Activated B cell treated with CpG ODN at 0.5 μM for 24 hours (primary cell): ENCODE data around the gene USF3. TPM values are rescaled to one million over a fixed set of nuclear protein-coding genes. Genes with fewer than 3 reads are reported as not detected.

Experiments
- ATAC-seq: fragments of 200-7000 bp; cut with Tn5 transposase; one replicate; pipeline ENCODE4 v1.10.0; 2021; ENCODE audit warnings: low read depth, mild to moderate bottlenecking, moderate library complexity
- CTCF ChIA-PET: fragments of 350-600 bp; sonication (Branson Sonifier 250); formaldehyde crosslinking; loops from one replicate; lab custom pipeline; 2021; ENCODE audit warnings: antibody characterized with exemption; lab: Charles Lee
- POLR2A ChIA-PET: fragments of 350-600 bp; sonication (Branson Sonifier 250); formaldehyde crosslinking; loops from one replicate; lab custom pipeline; 2021; ENCODE audit warnings: antibody characterized with exemption; lab: Charles Lee
- DNase-seq: peaks from one replicate; pipeline ENCODE4 v3.0.0; 2022
- H3K27ac Mint-ChIP-seq: one replicate; pipeline ENCODE4 v1.8.0; 2020; ENCODE audit warnings: mixed read lengths
- H3K27me3 Mint-ChIP-seq: one replicate; pipeline ENCODE4 v1.8.0; 2021; ENCODE audit warnings: mixed read lengths
- H3K36me3 Mint-ChIP-seq: one replicate; pipeline ENCODE4 v1.8.0; 2021; ENCODE audit warnings: low read depth, mixed read lengths
- H3K4me1 Mint-ChIP-seq: one replicate; pipeline ENCODE4 v1.8.0; 2021; ENCODE audit warnings: mixed read lengths
- H3K4me3 Mint-ChIP-seq: one replicate; pipeline ENCODE4 v1.8.0; 2020; ENCODE audit warnings: mild to moderate bottlenecking, mixed read lengths
- H3K9me3 Mint-ChIP-seq: one replicate; pipeline ENCODE4 v1.8.0; 2020; ENCODE audit warnings: mixed read lengths
- intact Hi-C: fragments of 100-400 bp; cut with micrococcal nuclease; formaldehyde crosslinking; loops from one replicate; pipeline ENCODE4 v1.15.1; 2024
- total RNA-seq: library from RNA; stranded (reverse); gene quantifications from 2 replicates; pipeline ENCODE4 v1.2.3, GENCODE V29; 2022
- TF ChIP-seq, protein P1 (sequence below): fragments of 200-600 bp; IDR thresholded peaks from one replicate; pipeline ENCODE4 v1.8.0; 2022; ENCODE audit warnings: antibody characterized with exemption, mild to moderate bottlenecking

Gene USF3
- total RNA-seq, 1 donor from 2014 or later, result 25.3 TPM

DNA sequence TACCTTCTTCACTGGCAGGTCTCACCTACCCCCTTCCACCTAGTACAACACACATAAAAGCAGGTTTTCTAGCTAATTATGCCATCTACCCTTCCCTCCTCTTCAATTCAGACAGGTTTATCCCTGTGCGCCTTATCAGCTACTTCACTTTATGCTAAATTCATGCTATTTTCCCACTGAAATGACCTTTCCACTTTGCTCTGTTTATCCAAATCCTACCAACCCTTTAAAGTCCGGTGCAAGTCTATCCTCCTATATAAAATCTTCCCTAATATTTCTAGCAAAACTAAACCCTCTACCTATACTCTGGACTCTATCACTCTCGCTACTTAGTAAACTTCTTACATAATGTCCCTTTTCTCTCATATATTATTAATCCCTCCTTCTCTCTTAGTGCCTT is 6.0 kb downstream of the USF3 start:
- ChIA-PET POLR2A (no interaction called here), CTCF (no interaction called here)
- intact Hi-C loops, result loop anchor here (10.0 kb wide), 1 partner anchor 1226 kb away; no protein-coding TSS in a partner anchor
- peaks cover 29% of the 10 kb centered on the region for H3K36me3 Mint-ChIP-seq
- ATAC-seq (no peak), DNase-seq (no peak)
- H3K9me3 Mint-ChIP-seq, result peaks cover 3% of the 10 kb centered on the region
- no peak overlapping the region for H3K27ac Mint-ChIP-seq
- peaks cover 39% of the 10 kb centered on the region for H3K4me1 Mint-ChIP-seq
- no peak overlapping the region for H3K4me3 Mint-ChIP-seq
- TF ChIP-seq, protein P1, sequence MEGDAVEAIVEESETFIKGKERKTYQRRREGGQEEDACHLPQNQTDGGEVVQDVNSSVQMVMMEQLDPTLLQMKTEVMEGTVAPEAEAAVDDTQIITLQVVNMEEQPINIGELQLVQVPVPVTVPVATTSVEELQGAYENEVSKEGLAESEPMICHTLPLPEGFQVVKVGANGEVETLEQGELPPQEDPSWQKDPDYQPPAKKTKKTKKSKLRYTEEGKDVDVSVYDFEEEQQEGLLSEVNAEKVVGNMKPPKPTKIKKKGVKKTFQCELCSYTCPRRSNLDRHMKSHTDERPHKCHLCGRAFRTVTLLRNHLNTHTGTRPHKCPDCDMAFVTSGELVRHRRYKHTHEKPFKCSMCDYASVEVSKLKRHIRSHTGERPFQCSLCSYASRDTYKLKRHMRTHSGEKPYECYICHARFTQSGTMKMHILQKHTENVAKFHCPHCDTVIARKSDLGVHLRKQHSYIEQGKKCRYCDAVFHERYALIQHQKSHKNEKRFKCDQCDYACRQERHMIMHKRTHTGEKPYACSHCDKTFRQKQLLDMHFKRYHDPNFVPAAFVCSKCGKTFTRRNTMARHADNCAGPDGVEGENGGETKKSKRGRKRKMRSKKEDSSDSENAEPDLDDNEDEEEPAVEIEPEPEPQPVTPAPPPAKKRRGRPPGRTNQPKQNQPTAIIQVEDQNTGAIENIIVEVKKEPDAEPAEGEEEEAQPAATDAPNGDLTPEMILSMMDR, result no peak
- no peaks in the 10 kb centered on the region for H3K27me3 Mint-ChIP-seq

DNA sequence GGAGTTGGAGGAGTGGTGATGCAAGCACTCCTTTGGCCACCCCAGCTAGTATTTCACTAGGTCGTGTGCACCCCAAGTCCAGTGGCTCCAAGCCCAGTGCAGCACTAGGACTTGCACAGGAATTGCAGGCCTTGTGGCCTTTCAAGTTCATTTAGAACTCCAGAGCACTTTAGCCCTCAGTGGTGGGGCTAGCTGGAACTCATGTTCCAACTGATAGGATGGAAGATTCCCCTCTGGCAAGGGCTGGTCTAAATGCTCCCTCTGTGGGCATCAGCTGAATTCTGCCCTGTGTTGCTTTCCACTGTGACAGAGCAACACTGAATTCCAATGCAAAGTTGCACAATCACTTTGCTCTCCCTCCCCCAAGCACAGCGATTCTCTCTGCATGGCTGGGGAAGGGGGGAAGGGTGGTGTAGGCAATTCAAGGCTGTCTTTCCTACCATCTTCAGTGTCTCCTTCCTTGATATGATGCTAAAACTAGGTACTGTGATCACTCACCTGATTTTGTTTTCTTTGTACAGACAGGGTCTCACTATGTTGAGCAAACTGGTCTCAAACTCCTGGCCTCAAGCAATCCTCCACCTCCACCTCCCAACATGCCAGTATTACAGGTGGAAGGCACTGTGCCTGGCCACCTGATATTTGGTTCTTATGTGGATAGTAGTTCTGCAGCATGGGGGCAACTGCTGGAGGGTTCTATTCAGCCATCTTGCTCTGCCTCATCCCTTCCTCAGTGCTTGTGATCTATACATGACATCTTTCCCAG is 10.3 kb downstream of the USF3 start:
- intact Hi-C loops, result no loop called here
- H3K27ac Mint-ChIP-seq, result no peak overlapping the region
- DNase-seq, result no peak
- ChIA-PET CTCF (interaction anchor here (2.0 kb wide), 1 partner anchor 11 kb away, joined by 4 read pairs; no protein-coding TSS in a partner anchor), POLR2A (interaction anchor here (0.6 to 2.2 kb wide), 3 partner anchors 10 to 1325 kb away, joined by 4 to 7 read pairs (median 6); partner anchors contain the start of gene USF3)
- TF ChIP-seq, protein P1, result no peak
- peaks cover 39% of the 10 kb centered on the region for H3K36me3 Mint-ChIP-seq
- no peak for ATAC-seq
- no peaks in the 10 kb centered on the region for H3K27me3 Mint-ChIP-seq
- no peak overlapping the region for H3K4me3 Mint-ChIP-seq
- peaks cover 26% of the 10 kb centered on the region for H3K4me1 Mint-ChIP-seq
- H3K9me3 Mint-ChIP-seq, result peaks cover 13% of the 10 kb centered on the region

DNA sequence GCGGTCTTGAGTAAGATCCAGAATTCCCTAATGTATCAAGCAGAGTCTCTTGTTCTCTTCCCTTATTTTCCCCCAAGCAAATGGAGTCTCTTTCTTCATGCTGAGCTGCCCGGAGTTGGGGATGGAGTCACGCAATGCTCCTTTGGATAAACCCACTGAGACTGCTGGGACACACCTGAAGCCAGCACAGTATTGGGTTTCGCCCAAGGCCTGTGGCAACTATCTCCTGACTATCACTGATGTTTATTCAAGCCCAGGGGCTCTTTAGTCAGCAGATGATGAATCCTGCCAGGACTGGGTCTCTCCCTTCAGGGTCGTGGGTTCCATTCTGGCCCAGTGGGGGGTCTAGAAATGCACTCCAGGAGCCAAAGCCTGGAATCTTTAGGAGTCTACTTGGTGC is 11.3 kb downstream of the USF3 start:
- H3K4me3 Mint-ChIP-seq, result no peak overlapping the region
- CTCF ChIA-PET, result interaction anchor here (2.0 kb wide), 1 partner anchor 10 kb away, joined by 4 read pairs; no protein-coding TSS in a partner anchor
- peaks cover 13% of the 10 kb centered on the region for H3K9me3 Mint-ChIP-seq
- peaks cover 40% of the 10 kb centered on the region for H3K36me3 Mint-ChIP-seq
- POLR2A ChIA-PET, result interaction anchor here (1.8 kb wide), 1 partner anchor 11 kb away, joined by 6 read pairs; the partner anchor contains the start of gene USF3
- no peak for DNase-seq
- TF ChIP-seq, protein P1, result no peak
- H3K27ac Mint-ChIP-seq, result no peak overlapping the region
- no peak for ATAC-seq
- peaks cover 26% of the 10 kb centered on the region for H3K4me1 Mint-ChIP-seq
- intact Hi-C loops, result no loop called here
- no peaks in the 10 kb centered on the region for H3K27me3 Mint-ChIP-seq

DNA sequence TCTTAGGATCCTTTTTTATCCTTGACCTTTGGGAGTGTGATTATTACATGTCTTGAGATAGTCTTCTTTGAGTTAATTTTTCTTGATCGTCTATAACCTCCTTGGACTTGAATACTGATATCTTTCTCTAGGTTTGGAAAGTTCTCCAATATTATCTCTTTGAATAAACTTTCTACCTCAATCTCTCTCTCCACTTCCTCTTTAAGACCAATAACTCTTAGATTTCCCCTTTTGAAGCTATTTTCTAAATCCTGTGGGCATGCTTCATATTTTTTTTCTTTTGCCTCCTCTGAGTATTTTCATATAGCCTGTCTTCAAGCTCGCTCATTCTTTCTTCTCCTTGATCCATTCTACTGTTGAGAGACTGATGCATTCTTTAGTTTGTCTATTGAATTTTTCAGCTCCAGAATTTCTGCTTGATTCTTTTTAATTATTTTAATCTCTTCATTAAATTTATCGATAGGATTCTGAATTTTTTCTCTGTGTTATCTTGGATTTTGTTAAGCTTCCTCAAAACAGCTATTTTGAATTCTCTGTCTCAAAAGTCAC is 12.1 kb downstream of the USF3 start:
- peaks cover 13% of the 10 kb centered on the region for H3K9me3 Mint-ChIP-seq
- peaks cover 28% of the 10 kb centered on the region for H3K4me1 Mint-ChIP-seq
- DNase-seq, result no peak
- peaks cover 46% of the 10 kb centered on the region for H3K36me3 Mint-ChIP-seq
- no peak overlapping the region for H3K27ac Mint-ChIP-seq
- POLR2A ChIA-PET, result interaction anchor here (1.8 kb wide), 1 partner anchor 12 kb away, joined by 6 read pairs; the partner anchor contains the start of gene USF3
- TF ChIP-seq, protein P1, result no peak
- intact Hi-C loops, result no loop called here
- no peaks in the 10 kb centered on the region for H3K27me3 Mint-ChIP-seq
- no peak overlapping the region for H3K4me3 Mint-ChIP-seq
- CTCF ChIA-PET, result interaction anchor here (2.0 kb wide), 1 partner anchor 9 kb away, joined by 4 read pairs; no protein-coding TSS in a partner anchor
- no peak for ATAC-seq

DNA sequence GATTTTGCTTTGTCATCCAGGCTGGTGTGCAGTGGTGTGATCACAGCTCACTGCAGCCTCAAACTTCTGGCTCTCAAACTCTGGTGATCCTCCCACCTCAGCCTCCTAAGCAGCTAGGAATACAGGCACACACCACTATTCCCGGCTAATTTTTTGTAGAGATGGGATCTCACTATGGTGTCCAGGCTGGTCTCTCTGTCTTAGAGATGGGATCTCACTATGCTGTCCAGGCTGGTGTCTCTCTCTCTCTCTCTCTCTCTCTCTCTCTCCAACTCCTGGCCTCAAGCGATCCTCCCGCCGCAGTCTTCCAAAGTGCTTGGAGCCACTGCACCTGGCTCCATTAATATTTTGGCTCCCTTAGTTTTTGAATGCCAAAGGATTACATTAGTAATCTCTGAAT is 17.7 kb downstream of the USF3 start:
- peaks cover 33% of the 10 kb centered on the region for H3K4me1 Mint-ChIP-seq
- POLR2A ChIA-PET, result no interaction called here
- H3K27ac Mint-ChIP-seq, result peak overlapping the region; percentile 35
- H3K9me3 Mint-ChIP-seq, result peaks cover 11% of the 10 kb centered on the region
- TF ChIP-seq, protein P1, result no peak
- H3K4me3 Mint-ChIP-seq, result no peak overlapping the region
- H3K36me3 Mint-ChIP-seq, result peaks cover 45% of the 10 kb centered on the region
- CTCF ChIA-PET, result no interaction called here
- intact Hi-C loops, result no loop called here
- H3K27me3 Mint-ChIP-seq, result no peaks in the 10 kb centered on the region
- DNase-seq (no peak), ATAC-seq (no peak)
